ENCODE measurements around the gene LGALS14.

GRCh38 chr19:39705578-39706188, 1.4 kb downstream of the LGALS14 start:
- TF ChIP-seq ZNF274 (IDR thresholded peaks at IDR 0.05; ENCODE audit: low read length): no peak
- no peak for TF ChIP-seq ZNF274 (tag by site-specific recombination; IDR thresholded peaks at IDR 0.05; ENCODE audit: borderline replicate concordance)
- TF ChIP-seq, protein P1, sequence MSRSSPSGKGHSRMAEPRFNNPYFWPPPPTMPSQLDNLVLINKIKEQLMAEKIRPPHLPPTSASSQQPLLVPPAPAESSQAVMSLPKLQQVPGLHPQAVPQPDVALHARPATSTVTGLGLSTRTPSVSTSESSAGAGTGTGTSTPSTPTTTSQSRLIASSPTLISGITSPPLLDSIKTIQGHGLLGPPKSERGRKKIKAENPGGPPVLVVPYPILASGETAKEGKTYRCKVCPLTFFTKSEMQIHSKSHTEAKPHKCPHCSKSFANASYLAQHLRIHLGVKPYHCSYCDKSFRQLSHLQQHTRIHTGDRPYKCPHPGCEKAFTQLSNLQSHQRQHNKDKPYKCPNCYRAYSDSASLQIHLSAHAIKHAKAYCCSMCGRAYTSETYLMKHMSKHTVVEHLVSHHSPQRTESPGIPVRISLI (tag by site-specific recombination; IDR thresholded peaks at IDR 0.05): no peak
- TF ChIP-seq, protein P2, sequence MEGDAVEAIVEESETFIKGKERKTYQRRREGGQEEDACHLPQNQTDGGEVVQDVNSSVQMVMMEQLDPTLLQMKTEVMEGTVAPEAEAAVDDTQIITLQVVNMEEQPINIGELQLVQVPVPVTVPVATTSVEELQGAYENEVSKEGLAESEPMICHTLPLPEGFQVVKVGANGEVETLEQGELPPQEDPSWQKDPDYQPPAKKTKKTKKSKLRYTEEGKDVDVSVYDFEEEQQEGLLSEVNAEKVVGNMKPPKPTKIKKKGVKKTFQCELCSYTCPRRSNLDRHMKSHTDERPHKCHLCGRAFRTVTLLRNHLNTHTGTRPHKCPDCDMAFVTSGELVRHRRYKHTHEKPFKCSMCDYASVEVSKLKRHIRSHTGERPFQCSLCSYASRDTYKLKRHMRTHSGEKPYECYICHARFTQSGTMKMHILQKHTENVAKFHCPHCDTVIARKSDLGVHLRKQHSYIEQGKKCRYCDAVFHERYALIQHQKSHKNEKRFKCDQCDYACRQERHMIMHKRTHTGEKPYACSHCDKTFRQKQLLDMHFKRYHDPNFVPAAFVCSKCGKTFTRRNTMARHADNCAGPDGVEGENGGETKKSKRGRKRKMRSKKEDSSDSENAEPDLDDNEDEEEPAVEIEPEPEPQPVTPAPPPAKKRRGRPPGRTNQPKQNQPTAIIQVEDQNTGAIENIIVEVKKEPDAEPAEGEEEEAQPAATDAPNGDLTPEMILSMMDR (tag by site-specific recombination; IDR thresholded peaks at IDR 0.05): no peak
- no peak for TF ChIP-seq GLIS2 (tag by site-specific recombination; IDR thresholded peaks at IDR 0.05)
- TF ChIP-seq TSHZ1 (tag by site-specific recombination; IDR thresholded peaks at IDR 0.05; ENCODE audit: borderline replicate concordance): no peak
- TF ChIP-seq ZNF776 (tag by site-specific recombination; IDR thresholded peaks at IDR 0.05; ENCODE audit: borderline replicate concordance): no peak
- TF ChIP-seq ZFP41 (tag by site-specific recombination; IDR thresholded peaks at IDR 0.05; ENCODE audit: borderline replicate concordance): no peak
- no peak for TF ChIP-seq ZNF311 (tag by site-specific recombination; IDR thresholded peaks at IDR 0.05; ENCODE audit: borderline replicate concordance)
- TF ChIP-seq ZNF596 (tag by site-specific recombination; IDR thresholded peaks at IDR 0.05): no peak

Measured in HEK293 (cell line).